HEK293 (cell line): ENCODE data around the gene TSEN2.
A peak's percentile ranks its signal among the peaks of the same experiment; 100 is the strongest.

Experiments
- CTCF ChIA-PET: fragments of 350-600 bp; formaldehyde crosslinking; extraction: SDS; loops from one replicate; lab custom pipeline; 2021; ENCODE audit warnings: antibody characterized with exemption; lab: Yijun Ruan, JAX
- POLR2A ChIA-PET: fragments of 300-600 bp; formaldehyde crosslinking; extraction: SDS; loops from one replicate; lab custom pipeline; 2020; ENCODE audit warnings: antibody characterized with exemption, inconsistent platforms; lab: Yijun Ruan, JAX
- H3K27ac ChIP-seq: fragments of 200-500 bp; sonication (Bioruptor generic); 2 replicates; pipeline ENCODE4 v1.5.1; 2014; ENCODE audit warnings: low read depth, low read length, control low read depth, inconsistent platforms; ENCODE audit errors: extremely low read depth
- H3K36me3 ChIP-seq, 2 experiments: fragments of 200-500 bp in 1 of 2; sonication (Bioruptor generic) in 1 of 2; 1 replicate in 1 of 2; 2 replicates in 1 of 2; pipeline ENCODE4 v1.5.1; 2014 to 2017; ENCODE audit warnings: inconsistent platforms in 2 of 2, low read length in 2 of 2; ENCODE audit not compliant: control insufficient read depth in 2 of 2, insufficient read depth in 1 of 2
- H3K4me1 ChIP-seq: fragments of 200-500 bp; sonication (Bioruptor generic); 2 replicates; pipeline ENCODE4 v1.5.1; 2014; ENCODE audit warnings: mild to moderate bottlenecking, low read length, inconsistent platforms; ENCODE audit not compliant: control insufficient read depth, insufficient read depth
- H3K4me3 ChIP-seq: 2 replicates; pipeline ENCODE4 v1.5.1; 2011; ENCODE audit warnings: low read depth, mild to moderate bottlenecking, control low read depth, low read length, moderate library complexity
- H3K9me3 ChIP-seq: fragments of 200-500 bp; sonication (Bioruptor generic); 2 replicates; pipeline ENCODE4 v1.5.1; 2014; ENCODE audit warnings: low read depth, low read length, inconsistent platforms; ENCODE audit not compliant: control insufficient read depth, insufficient read depth
- FEZF1 ChIP-seq: fragments of 450-650 bp; formaldehyde crosslinking; IDR thresholded peaks from 2 replicates; pipeline ENCODE4 v1.5.1; 2016; ENCODE audit warnings: missing biosample characterization, missing genetic modification characterization
- GFI1B ChIP-seq: fragments of 450-650 bp; formaldehyde crosslinking; IDR thresholded peaks from 2 replicates; pipeline ENCODE4 v1.5.1; 2016; ENCODE audit warnings: missing biosample characterization, missing genetic modification characterization
- GLIS1 ChIP-seq: fragments of 450-650 bp; formaldehyde crosslinking; IDR thresholded peaks from 2 replicates; pipeline ENCODE4 v1.5.1; 2016; ENCODE audit warnings: missing biosample characterization, missing genetic modification characterization
- MZF1 ChIP-seq: fragments of 450-650 bp; formaldehyde crosslinking; IDR thresholded peaks from 2 replicates; pipeline ENCODE4 v1.5.1; 2017; ENCODE audit warnings: missing biosample characterization, missing genetic modification characterization, borderline replicate concordance
- TSHZ1 ChIP-seq: fragments of 450-650 bp; formaldehyde crosslinking; IDR thresholded peaks from 2 replicates; pipeline ENCODE4 v1.5.1; 2016; ENCODE audit warnings: missing biosample characterization, missing genetic modification characterization, borderline replicate concordance
- ZBTB17 ChIP-seq: fragments of 450-650 bp; formaldehyde crosslinking; IDR thresholded peaks from 2 replicates; pipeline ENCODE4 v1.5.1; 2016; ENCODE audit warnings: missing biosample characterization, missing genetic modification characterization
- ZEB2 ChIP-seq: fragments of 450-650 bp; formaldehyde crosslinking; IDR thresholded peaks from 2 replicates; pipeline ENCODE4 v1.5.1; 2016; ENCODE audit warnings: missing biosample characterization, missing genetic modification characterization
- ZNF341 ChIP-seq: fragments of 450-650 bp; formaldehyde crosslinking; IDR thresholded peaks from 2 replicates; pipeline ENCODE4; 2016; ENCODE audit warnings: low read depth, missing biosample characterization, missing genetic modification characterization
- ZNF366 ChIP-seq: fragments of 450-650 bp; formaldehyde crosslinking; conservative IDR thresholded peaks from 2 replicates; pipeline ENCODE4 v1.5.1; 2016; ENCODE audit warnings: missing biosample characterization, missing genetic modification characterization
- ZNF513 ChIP-seq: fragments of 450-650 bp; IDR thresholded peaks from 2 replicates; pipeline ENCODE4 v1.5.1; 2018; ENCODE audit warnings: missing biosample characterization, missing genetic modification characterization
- ZNF518A ChIP-seq: fragments of 450-650 bp; formaldehyde crosslinking; conservative IDR thresholded peaks from 2 replicates; pipeline ENCODE4 v1.5.1; 2016; ENCODE audit warnings: low read depth, missing biosample characterization, missing genetic modification characterization
- ZNF585B ChIP-seq: fragments of 450-650 bp; formaldehyde crosslinking; IDR thresholded peaks from 2 replicates; pipeline ENCODE4 v1.5.1; 2016; ENCODE audit warnings: missing biosample characterization, missing genetic modification characterization
- ZNF600 ChIP-seq: fragments of 450-650 bp; formaldehyde crosslinking; IDR thresholded peaks from 2 replicates; pipeline ENCODE4 v1.5.1; 2016; ENCODE audit warnings: missing biosample characterization, missing genetic modification characterization
- ZNF639 ChIP-seq: fragments of 450-650 bp; formaldehyde crosslinking; IDR thresholded peaks from 2 replicates; pipeline ENCODE4 v1.5.1; 2016; ENCODE audit warnings: missing biosample characterization, missing genetic modification characterization
- ZNF843 ChIP-seq: fragments of 450-650 bp; formaldehyde crosslinking; IDR thresholded peaks from 2 replicates; pipeline ENCODE4 v1.5.1; 2016; ENCODE audit warnings: missing biosample characterization, missing genetic modification characterization

Gene TSEN2

GRCh38 chr3:12557473-12558100 is 73.3 kb downstream of the TSEN2 start (continued):
- no peak for TF ChIP-seq ZNF518A (tag by site-specific recombination)

GRCh38 chr3:12558706-12559105 is 74.4 kb downstream of the TSEN2 start:
- ChIA-PET CTCF (interaction anchor here (0.8 to 0.9 kb wide), 2 partner anchors 102 to 190 kb away, joined by 3 read pairs; no protein-coding TSS in a partner anchor), POLR2A (no interaction called here)
- peaks cover 23% of the 10 kb centered on the region for H3K4me1 ChIP-seq
- H3K36me3 ChIP-seq: no peaks in the 10 kb centered on the region
- TF ChIP-seq FEZF1 (tag by site-specific recombination) (peak; percentile 69), ZNF639 (no peak), ZNF843 (no peak), ZNF366 (tag by site-specific recombination) (no peak), ZNF600 (tag by site-specific recombination) (peak; percentile 95), ZBTB17 (tag by site-specific recombination) (0 out of 2 replicates have a peak, but pooled peaks have one; percentile 15), ZNF341 (tag by site-specific recombination) (peak; percentile 61), ZEB2 (no peak), MZF1 (peak; percentile 62; the same call in 1 of the 2 replicates), ZNF585B (tag by site-specific recombination) (no peak)
- no peaks in the 10 kb centered on the region for H3K9me3 ChIP-seq
- H3K27ac ChIP-seq: no peak overlapping the region
- peak overlapping the region; percentile 14 for H3K4me3 ChIP-seq

- Histone ChIP-seq H3K4me1 (peaks cover 23% of the 10 kb centered on the region), H3K36me3 (no peaks in the 10 kb centered on the region), H3K27ac (no peak overlapping the region), H3K4me3 (no peak overlapping the region)
- POLR2A ChIA-PET: no interaction called here
- TF ChIP-seq GLIS1 (peak; percentile 53), GFI1B (tag by site-specific recombination) (peak; percentile 82), TSHZ1 (tag by site-specific recombination) (peak; percentile 40; the same call in 1 of the 2 replicates), ZNF513 (no peak)
- TF ChIP-seq, all 188 proteins: peak for 3
- CTCF ChIA-PET: interaction anchor here (0.6 to 0.7 kb wide), 3 partner anchors 67 to 555 kb away, joined by 4 read pairs; no protein-coding TSS in a partner anchor
- H3K9me3 ChIP-seq: no peaks in the 10 kb centered on the region
These were observed 75.2 kb downstream of the TSEN2 start for GRCh38 chr3:12559520-12559919.
